Neural progenitor cell (in vitro differentiated cells): Measurements from ENCODE around the gene RPH3AL. TPM values are rescaled to one million over a fixed set of nuclear protein-coding genes. Genes with fewer than 3 reads are reported as not detected.

Source experiments
- DNase-seq: peaks from one replicate; pipeline ENCODE4 v3.0.0-alpha.2; 2016; ENCODE audit warnings: low spot score
- H2AFZ ChIP-seq: fragments of 200-600 bp; sonication (generic); replicated peaks from 2 replicates; pipeline ENCODE4 v1.6.1; 2016; ENCODE audit warnings: antibody characterized with exemption
- H3F3A ChIP-seq: fragments of 200-600 bp; sonication (generic); 2 replicates; pipeline ENCODE4 v1.6.1; 2016; ENCODE audit warnings: antibody characterized with exemption, low read depth
- H3K27ac ChIP-seq: fragments of 200-600 bp; sonication (generic); 2 replicates; pipeline ENCODE4 v1.5.1; 2016; ENCODE audit warnings: mild to moderate bottlenecking
- H3K27me3 ChIP-seq: fragments of 200-600 bp; sonication (generic); 2 replicates; pipeline ENCODE4 v1.6.1; 2016; ENCODE audit warnings: mild to moderate bottlenecking, moderate library complexity
- H3K36me3 ChIP-seq: fragments of 200-600 bp; sonication (generic); 2 replicates; pipeline ENCODE4 v1.5.1; 2016
- H3K4me1 ChIP-seq: fragments of 200-600 bp; sonication (generic); 2 replicates; pipeline ENCODE4 v1.6.1; 2016; ENCODE audit warnings: mixed run types
- H3K4me2 ChIP-seq: fragments of 200-600 bp; sonication (generic); 2 replicates; pipeline ENCODE4 v1.6.1; 2016
- H3K4me3 ChIP-seq: fragments of 200-600 bp; sonication (generic); 2 replicates; pipeline ENCODE4 v1.5.1; 2016
- H3K79me2 ChIP-seq: fragments of 200-600 bp; sonication (generic); 2 replicates; pipeline ENCODE4 v1.6.1; 2016; ENCODE audit warnings: low read depth
- H3K9ac ChIP-seq: fragments of 200-600 bp; sonication (generic); 2 replicates; pipeline ENCODE4 v1.6.1; 2016
- H3K9me3 ChIP-seq: fragments of 200-600 bp; sonication (generic); 2 replicates; pipeline ENCODE4 v1.5.1; 2016; ENCODE audit warnings: low read depth
- H4K20me1 ChIP-seq: fragments of 200-600 bp; sonication (generic); 2 replicates; pipeline ENCODE4 v1.6.1; 2016; ENCODE audit warnings: low read depth
- H3K27ac Mint-ChIP-seq: 3 replicates; pipeline ENCODE4 v1.8.0; 2021; ENCODE audit warnings: mixed read lengths
- H3K27me3 Mint-ChIP-seq: 2 replicates; pipeline ENCODE4 v1.8.0; 2022; ENCODE audit warnings: low read depth, mild to moderate bottlenecking, inconsistent platforms, moderate library complexity, mixed read lengths; ENCODE audit not compliant: insufficient read depth
- H3K36me3 Mint-ChIP-seq: 3 replicates; pipeline ENCODE4 v1.8.0; 2021; ENCODE audit warnings: mixed read lengths
- H3K4me1 Mint-ChIP-seq: 3 replicates; pipeline ENCODE4 v1.8.0; 2021; ENCODE audit warnings: mixed read lengths
- H3K4me3 Mint-ChIP-seq: 3 replicates; pipeline ENCODE4 v1.8.0; 2021; ENCODE audit warnings: mild to moderate bottlenecking, moderate library complexity, mixed read lengths
- H3K9me3 Mint-ChIP-seq: 3 replicates; pipeline ENCODE4 v1.8.0; 2020; ENCODE audit warnings: mixed read lengths
- CTCF ChIP-seq: fragments of 200-600 bp; sonication (generic); IDR thresholded peaks from 2 replicates; pipeline ENCODE4 v1.5.1; 2017; ENCODE audit warnings: antibody characterized with exemption, mild to moderate bottlenecking
- EZH2 ChIP-seq: fragments of 200-600 bp; sonication (generic); IDR thresholded peaks from 2 replicates; pipeline ENCODE4 v1.6.1; 2017; ENCODE audit warnings: antibody characterized with exemption, mild to moderate bottlenecking, moderate library complexity
- EZH2phosphoT487 ChIP-seq: fragments of 200-600 bp; sonication (generic); IDR thresholded peaks from 2 replicates; pipeline ENCODE4 v1.6.1; 2017; ENCODE audit warnings: antibody characterized with exemption
- total RNA-seq: library from RNA; depleted of rRNA; stranded (reverse); fragments of >200 nt; gene quantifications from 2 replicates; pipeline ENCODE4 v1.2.3, GENCODE V29; 2015; ENCODE audit warnings: low replicate concordance

RPH3AL gene
- total RNA-seq, 1 donor from 2014 or later: 7.5 TPM

DNA sequence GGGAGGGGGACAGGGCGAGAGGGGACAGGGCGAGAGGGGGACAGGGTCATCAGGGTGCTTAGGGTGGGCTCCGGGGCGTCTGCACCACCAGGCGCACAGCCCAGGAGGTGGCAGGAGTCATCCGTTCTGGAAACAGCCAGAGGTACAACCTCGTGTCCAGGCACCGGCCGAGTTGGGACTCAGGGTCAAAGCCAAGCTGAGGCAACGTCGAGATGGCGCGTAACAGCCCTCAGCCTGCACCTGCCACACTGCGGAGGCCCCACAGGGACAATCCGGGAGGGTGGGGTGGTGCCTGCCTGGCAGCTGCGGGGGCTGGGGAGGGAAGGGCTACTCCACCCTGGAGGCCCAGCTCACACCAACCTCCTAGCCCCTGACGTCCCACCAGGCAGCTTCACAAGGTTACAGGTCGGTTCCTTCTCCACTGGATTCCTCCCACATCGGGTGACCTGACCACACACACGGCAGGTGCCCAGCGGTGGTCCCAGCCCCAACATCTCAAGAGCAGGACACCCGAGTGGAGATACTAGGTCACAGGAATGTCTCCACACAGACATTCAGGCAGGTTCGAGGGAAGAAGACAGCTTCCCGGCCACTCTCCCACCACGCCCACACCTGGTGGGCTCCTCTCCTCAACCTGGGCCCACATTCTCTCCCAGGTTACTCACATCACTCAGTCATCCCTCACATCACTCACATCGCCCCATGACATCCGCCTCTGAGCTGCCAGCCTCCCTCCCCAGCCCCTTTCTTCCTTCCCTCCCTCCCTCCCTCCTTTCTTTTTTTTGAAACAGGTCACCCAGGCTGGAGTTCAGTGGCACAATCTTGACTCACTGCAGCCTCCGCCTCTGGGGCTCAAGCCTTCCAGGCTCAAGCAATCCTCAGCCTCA, 47.3 kb downstream of the RPH3AL start:
- H3K79me2 ChIP-seq: no peaks in the 10 kb centered on the region
- H3K9ac ChIP-seq: no peak overlapping the region
- H3F3A ChIP-seq: peaks cover 9% of the 10 kb centered on the region
- no peak overlapping the region for H3K4me3 ChIP-seq
- no peaks in the 10 kb centered on the region for H3K36me3 Mint-ChIP-seq
- peaks cover 6% of the 10 kb centered on the region for H3K27me3 Mint-ChIP-seq
- H3K4me2 ChIP-seq: no peak overlapping the region
- no peak overlapping the region for H2AFZ ChIP-seq
- no peaks in the 10 kb centered on the region for H3K27me3 ChIP-seq
- H3K4me1 ChIP-seq: peaks cover 15% of the 10 kb centered on the region
- TF ChIP-seq EZH2 (no peak), EZH2phosphoT487 (no peak), CTCF (no peak)
- no peaks in the 10 kb centered on the region for H3K9me3 Mint-ChIP-seq
- H3K4me1 Mint-ChIP-seq: peaks cover 56% of the 10 kb centered on the region
- peak overlapping the region; percentile 35 for H3K4me3 Mint-ChIP-seq
- peaks cover 2% of the 10 kb centered on the region for H4K20me1 ChIP-seq
- H3K27ac Mint-ChIP-seq: no peak overlapping the region
- no peaks in the 10 kb centered on the region for H3K9me3 ChIP-seq
- H3K27ac ChIP-seq: no peak overlapping the region
- no peaks in the 10 kb centered on the region for H3K36me3 ChIP-seq
- no peak for DNase-seq

GRCh38 chr17:304461-304860, 48.1 kb downstream of the RPH3AL start:
- Mint-ChIP-seq H3K9me3 (no peaks in the 10 kb centered on the region), H3K4me1 (peaks cover 50% of the 10 kb centered on the region), H3K27ac (peak overlapping the region; percentile 94), H3K27me3 (peaks cover 6% of the 10 kb centered on the region), H3K4me3 (peak overlapping the region; percentile 64), H3K36me3 (no peaks in the 10 kb centered on the region)
- H2AFZ ChIP-seq: peak overlapping the region; percentile 44
- no peaks in the 10 kb centered on the region for H4K20me1 ChIP-seq
- TF ChIP-seq EZH2phosphoT487: no peak
- TF ChIP-seq CTCF: no peak
- no peak for TF ChIP-seq EZH2
- no peaks in the 10 kb centered on the region for H3F3A ChIP-seq
- no peaks in the 10 kb centered on the region for H3K36me3 ChIP-seq
- H3K27ac ChIP-seq: no peak overlapping the region
- no peak overlapping the region for H3K9ac ChIP-seq
- peaks cover 6% of the 10 kb centered on the region for H3K4me1 ChIP-seq
- no peaks in the 10 kb centered on the region for H3K9me3 ChIP-seq
- H3K4me2 ChIP-seq: peak overlapping the region; percentile 48
- no peak overlapping the region for H3K4me3 ChIP-seq
- DNase-seq: peak; percentile 71
- no peaks in the 10 kb centered on the region for H3K27me3 ChIP-seq
- no peaks in the 10 kb centered on the region for H3K79me2 ChIP-seq

DNA sequence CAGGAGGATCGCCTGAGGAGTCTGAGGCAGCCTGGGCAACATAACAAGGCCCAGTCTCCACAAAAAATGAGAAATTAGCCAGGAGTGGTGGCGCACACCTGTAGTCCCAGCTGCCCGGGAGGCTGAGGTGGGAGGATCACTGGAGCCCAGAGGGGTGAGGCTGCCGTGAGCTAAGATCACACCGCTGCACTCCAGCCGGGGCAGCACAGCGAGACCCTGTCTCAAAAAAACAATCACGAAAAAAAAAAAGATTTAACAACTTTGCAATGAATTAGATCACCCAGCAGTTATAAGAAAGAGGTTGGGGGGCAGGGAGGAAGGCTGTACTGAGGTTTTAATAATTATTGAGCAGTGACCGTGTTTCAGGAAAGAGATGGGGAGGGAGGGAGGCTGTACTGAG, 49.4 kb downstream of the RPH3AL start:
- H3K4me2 ChIP-seq: no peak overlapping the region
- peaks cover 12% of the 10 kb centered on the region for H3K27me3 Mint-ChIP-seq
- no peaks in the 10 kb centered on the region for H3K36me3 Mint-ChIP-seq
- no peaks in the 10 kb centered on the region for H3K9me3 ChIP-seq
- H3K9ac ChIP-seq: no peak overlapping the region
- no peaks in the 10 kb centered on the region for H3K9me3 Mint-ChIP-seq
- no peak overlapping the region for H2AFZ ChIP-seq
- H3K4me1 Mint-ChIP-seq: peaks cover 48% of the 10 kb centered on the region
- no peaks in the 10 kb centered on the region for H3K79me2 ChIP-seq
- no peaks in the 10 kb centered on the region for H3K36me3 ChIP-seq
- TF ChIP-seq EZH2phosphoT487: no peak
- TF ChIP-seq CTCF: no peak
- TF ChIP-seq EZH2: no peak
- H3F3A ChIP-seq: no peaks in the 10 kb centered on the region
- H3K4me3 Mint-ChIP-seq: peak overlapping the region; percentile 18
- H3K27ac Mint-ChIP-seq: peak overlapping the region; percentile 60
- no peak overlapping the region for H3K27ac ChIP-seq
- no peaks in the 10 kb centered on the region for H4K20me1 ChIP-seq
- H3K4me1 ChIP-seq: peaks cover 4% of the 10 kb centered on the region
- no peak overlapping the region for H3K4me3 ChIP-seq
- DNase-seq: no peak
- H3K27me3 ChIP-seq: no peaks in the 10 kb centered on the region
